Keratinocyte (primary cell): ENCODE results near the gene DDIT4. TPM values are rescaled to one million over a fixed set of nuclear protein-coding genes. Genes with fewer than 3 reads are reported as not detected.

Source experiments
- DNase-seq: peaks from one replicate; pipeline ENCODE4 v3.0.0-alpha.2; 2011; ENCODE audit warnings: low read depth, missing footprints, low spot score
- FAIRE-seq: peaks from 2 replicates; lab custom pipeline; 2011; peaks lifted over from hg19 to GRCh38; lab: Jason Lieb, UNC
- H2AFZ ChIP-seq: 2 replicates; pipeline ENCODE4 v1.6.0; 2012; ENCODE audit warnings: low read length, control low read depth, inconsistent platforms; ENCODE audit not compliant: control insufficient read depth
- H3K27ac ChIP-seq: 2 replicates; pipeline ENCODE4 v1.5.1; 2011; ENCODE audit warnings: low read length; ENCODE audit not compliant: control insufficient read depth, insufficient read depth
- H3K27me3 ChIP-seq: 3 replicates; pipeline ENCODE4 v1.6.0; 2011; ENCODE audit warnings: low read length; ENCODE audit not compliant: control insufficient read depth, insufficient read depth; ENCODE audit errors: extremely low read depth
- H3K36me3 ChIP-seq, 2 experiments: 2 replicates in 1 of 2; 3 replicates in 1 of 2; pipeline ENCODE4 v1.5.1; 2011; ENCODE audit warnings: low read length in 2 of 2, mild to moderate bottlenecking in 1 of 2; ENCODE audit not compliant: control insufficient read depth in 2 of 2, insufficient read depth in 2 of 2; ENCODE audit errors: extremely low read depth in 1 of 2
- H3K4me1 ChIP-seq: 3 replicates; pipeline ENCODE4 v1.5.1; 2011; ENCODE audit warnings: low read length; ENCODE audit not compliant: control insufficient read depth, insufficient read depth; ENCODE audit errors: extremely low read depth
- H3K4me2 ChIP-seq: 3 replicates; pipeline ENCODE4 v1.6.0; 2011; ENCODE audit warnings: low read depth, low read length; ENCODE audit not compliant: control insufficient read depth, insufficient read depth; ENCODE audit errors: extremely low read depth
- H3K4me3 ChIP-seq, 3 experiments: fragments of 200-600 bp in 1 of 3; sonication (generic) in 1 of 3; 2 replicates in 2 of 3; 3 replicates in 1 of 3; pipeline ENCODE4 v1.5.1; 2011 to 2016; ENCODE audit warnings: low read length in 3 of 3, mild to moderate bottlenecking in 3 of 3, control low read depth in 2 of 3, inconsistent platforms in 1 of 3, low read depth in 1 of 3, mixed read lengths in 1 of 3, mixed run types in 1 of 3, moderate library complexity in 1 of 3; ENCODE audit not compliant: control insufficient read depth in 2 of 3, insufficient read depth in 2 of 3; ENCODE audit errors: extremely low read depth in 1 of 3
- H3K79me2 ChIP-seq: 2 replicates; pipeline ENCODE4 v1.6.0; 2012; ENCODE audit warnings: low read length; ENCODE audit not compliant: control insufficient read depth, insufficient read depth
- H3K9ac ChIP-seq: 3 replicates; pipeline ENCODE4 v1.6.0; 2011; ENCODE audit warnings: low read length; ENCODE audit not compliant: control insufficient read depth, insufficient read depth; ENCODE audit errors: extremely low read depth
- H3K9me1 ChIP-seq: 3 replicates; pipeline ENCODE4 v1.6.0; 2011; ENCODE audit warnings: low read length; ENCODE audit not compliant: control insufficient read depth, insufficient read depth; ENCODE audit errors: extremely low read depth
- H3K9me3 ChIP-seq: 2 replicates; pipeline ENCODE4 v1.5.1; 2012; ENCODE audit warnings: low read depth, low read length; ENCODE audit not compliant: control insufficient read depth
- H4K20me1 ChIP-seq: 3 replicates; pipeline ENCODE4 v1.6.0; 2011; ENCODE audit warnings: low read length; ENCODE audit not compliant: control insufficient read depth, insufficient read depth; ENCODE audit errors: extremely low read depth
- CTCF ChIP-seq, 3 experiments: IDR thresholded peaks in 1 of 3; conservative IDR thresholded peaks in 1 of 3; optimal IDR thresholded peaks in 1 of 3; 2 replicates in 2 of 3; 3 replicates in 1 of 3; pipeline versions ENCODE3 to v1.5.1; 2011; ENCODE audit warnings: low read length in 3 of 3, mild to moderate bottlenecking in 3 of 3, moderate library complexity in 2 of 3, control low read depth in 1 of 3, inconsistent platforms in 1 of 3; ENCODE audit not compliant: insufficient read depth in 2 of 3; ENCODE audit errors: extremely low read depth in 1 of 3
- EZH2 ChIP-seq: IDR thresholded peaks from one replicate; pipeline ENCODE4 v1.6.1; 2012; ENCODE audit warnings: inconsistent platforms, mild to moderate bottlenecking, low read length, moderate library complexity
- dilution Hi-C: fragments of 300-500 bp; cut with MboI; formaldehyde crosslinking; loops from one replicate; pipeline ENCODE4 v1.7.0; 2020; ENCODE audit warnings: low sequenced_read_pairs; ENCODE audit not compliant: extremely low pct_ligation_motif_present
- polyA plus RNA-seq, 5 experiments: library from polyadenylated mRNA; depleted of rRNA in 3 of 5; stranded (reverse) in 3 of 5; stranded (forward) in 1 of 5; unstranded in 1 of 5; fragments of >200 nt; gene quantifications; 1 replicate in 1 of 5; 2 replicates in 3 of 5; 3 replicates in 1 of 5; pipeline versions ENCODE4 v1.2.1 to v1.2.3, GENCODE V29; 2011 to 2012; ENCODE audit warnings: missing spikeins in 2 of 5, low read depth in 1 of 5, low replicate concordance in 1 of 5

The DDIT4 gene
- polyA plus RNA-seq, 1 donor (not counting 4 experiments of a cell fraction or from before 2014, with no cell fraction given) = 248 TPM

GRCh38 chr10:72259491-72260238, 14.1 kb upstream of the DDIT4 start:
- Histone ChIP-seq H3K79me2 (no peaks in the 10 kb centered on the region), H3K4me3 (peak overlapping the region in 1 of 3 experiments; percentile 0), H4K20me1 (no peaks in the 10 kb centered on the region), H2AFZ (no peak overlapping the region), H3K4me1 (peaks cover 59% of the 10 kb centered on the region), H3K9me3 (no peaks in the 10 kb centered on the region), H3K9ac (peak overlapping the region; percentile 73), H3K4me2 (peak overlapping the region; percentile 34), H3K27me3 (no peaks in the 10 kb centered on the region), H3K27ac (peak overlapping the region; percentile 94), H3K36me3 (no peaks in the 10 kb centered on the region), H3K9me1 (peaks cover 2% of the 10 kb centered on the region)
- TF ChIP-seq EZH2 = no peak
- peak in 1 of 3 experiments; percentile 14 for TF ChIP-seq CTCF (optimal IDR thresholded peaks at IDR 0.05 in 1 of 3, IDR thresholded peaks at IDR 0.05 in 1 of 3, conservative IDR thresholded peaks at IDR 0.05 in 1 of 3; ENCODE audit: extremely low read depth in 1 of 3, insufficient read depth in 2 of 3, low read length in 3 of 3)
- dilution Hi-C loops = no loop called here
- no peak for DNase-seq
- no peak for FAIRE-seq

GRCh38 chr10:72260239-72260975, 13.3 kb upstream of the DDIT4 start:
- H3K79me2 ChIP-seq = no peaks in the 10 kb centered on the region
- TF ChIP-seq EZH2 (no peak), CTCF (optimal IDR thresholded peaks at IDR 0.05 in 1 of 3, IDR thresholded peaks at IDR 0.05 in 1 of 3, conservative IDR thresholded peaks at IDR 0.05 in 1 of 3; ENCODE audit: extremely low read depth in 1 of 3, insufficient read depth in 2 of 3, low read length in 3 of 3) (no peak)
- H3K9me3 ChIP-seq = no peaks in the 10 kb centered on the region
- FAIRE-seq (peak; percentile 85), DNase-seq (peak; percentile 98)
- H4K20me1 ChIP-seq = no peaks in the 10 kb centered on the region
- no peak overlapping the region for H2AFZ ChIP-seq
- dilution Hi-C loops = no loop called here
- H3K9me1 ChIP-seq = peaks cover 2% of the 10 kb centered on the region
- peak overlapping the region; percentile 13 to 65 (median 60) for H3K4me3 ChIP-seq
- no peaks in the 10 kb centered on the region for H3K36me3 ChIP-seq
- peak overlapping the region; percentile 84 for H3K4me2 ChIP-seq
- H3K9ac ChIP-seq = peak overlapping the region; percentile 81
- peak overlapping the region; percentile 94 for H3K27ac ChIP-seq
- no peaks in the 10 kb centered on the region for H3K27me3 ChIP-seq
- peaks cover 54% of the 10 kb centered on the region for H3K4me1 ChIP-seq
